Prostate gland (tissue), 2 donors: ENCODE measurements around the gene MMP15. TPM values are rescaled to one million over a fixed set of nuclear protein-coding genes. Genes with fewer than 3 reads are reported as not detected.
"Not testable (repeated sequence)": the region's sequence is repeated elsewhere in the genome, so short reads cannot be mapped to it uniquely, and the experiment has no call there.

ENCODE experiments used
- DNase-seq: peaks from one replicate; pipeline ENCODE4 v3.0.0-alpha.2; 2019; ENCODE audit warnings: low spot score
- H3K27ac ChIP-seq, 2 donors: fragments of 200-600 bp; sonication (generic); 2 replicates each; pipeline ENCODE4 v1.5.1; 2017 to 2019
- H3K27me3 ChIP-seq: fragments of 200-600 bp; sonication (generic); replicated peaks from 2 replicates; pipeline ENCODE4 v1.5.1; 2019; ENCODE audit not compliant: insufficient read depth
- H3K36me3 ChIP-seq, 2 donors: fragments of 200-600 bp; sonication (generic); 1 replicate in 1 of 2; 2 replicates in 1 of 2; pipeline versions ENCODE4 v1.5.1 to v1.8.1; 2017 to 2019
- H3K4me1 ChIP-seq: fragments of 200-600 bp; sonication (generic); replicated peaks from 2 replicates; pipeline ENCODE4 v1.5.1; 2019
- H3K4me3 ChIP-seq, 2 donors: fragments of 200-600 bp; sonication (generic); 2 replicates each; pipeline ENCODE4 v1.5.1; 2017 to 2019
- H3K9me3 ChIP-seq: fragments of 200-600 bp; sonication (generic); 2 replicates; pipeline ENCODE4 v1.5.1; 2017
- POLR2A ChIP-seq: fragments of 450-650 bp; IDR thresholded peaks from one replicate; pipeline ENCODE4 v1.6.1; 2016; ENCODE audit warnings: antibody characterized with exemption, mild to moderate bottlenecking
- POLR2AphosphoS5 ChIP-seq: sonication (generic); formaldehyde crosslinking; IDR thresholded peaks from one replicate; pipeline ENCODE4 v1.6.1; 2017; ENCODE audit warnings: antibody characterized with exemption
- WGBS: methylation state at CpG from one replicate; pipeline ENCODE4 v1.1.5; 2018; 5-methylcytosine and 5-hydroxymethylcytosine counted together
- intact Hi-C: fragments of 100-400 bp; cut with DNase I; formaldehyde crosslinking; loops from one replicate; pipeline ENCODE4 v1.14.2; 2022
- total RNA-seq, 2 donors: library from RNA; depleted of rRNA; stranded (reverse); fragments of >200 nt; gene quantifications; one replicate each; pipeline ENCODE4 v1.1.0, GENCODE V29; 2016
- TF ChIP-seq, protein P1 (sequence below), 4 experiments: fragments of 200-600 bp in 2 of 4; fragments of 450-650 bp in 2 of 4; sonication (generic) in 2 of 4; IDR thresholded peaks; 1 replicate in 3 of 4; 2 replicates in 1 of 4; pipeline ENCODE4 v1.5.1; 2016 to 2019; ENCODE audit warnings: antibody characterized with exemption in 4 of 4, mild to moderate bottlenecking in 2 of 4, moderate library complexity in 2 of 4

MMP15 gene
- total RNA-seq, 2 donors from 2014 or later: 8.0 to 232 TPM

DNA sequence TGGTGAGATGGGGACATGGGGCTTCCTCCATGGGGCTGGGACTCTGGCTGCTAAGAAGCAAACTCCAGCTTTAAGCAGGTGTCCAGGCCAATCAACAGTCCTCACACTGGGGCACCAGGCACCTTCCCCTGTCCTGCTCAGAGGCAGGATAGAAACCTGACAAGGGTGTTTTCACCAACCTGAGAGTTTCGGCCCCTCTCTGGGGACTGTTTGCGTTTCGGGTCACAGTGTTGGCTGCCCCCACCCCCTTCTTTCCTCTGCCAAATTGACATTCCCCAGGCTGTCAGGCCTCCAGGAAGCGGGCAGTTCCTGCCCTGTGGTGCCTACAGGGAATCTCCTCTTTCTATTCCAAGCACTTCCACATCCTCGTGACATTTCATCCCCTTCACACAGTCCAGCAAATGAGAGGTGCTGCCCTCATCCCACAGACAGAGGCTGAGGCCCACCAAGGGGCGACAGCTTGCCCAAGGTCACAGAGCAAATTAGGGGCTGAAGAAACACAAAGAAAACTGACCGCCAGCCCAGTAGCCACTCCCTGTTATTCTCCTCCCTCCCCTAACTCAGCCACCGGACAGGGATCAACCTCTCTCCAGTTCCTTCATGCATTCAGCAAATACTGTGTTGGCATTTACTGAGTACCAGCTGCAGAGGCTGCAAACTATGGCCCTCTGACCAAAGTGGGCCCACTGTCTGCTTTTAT, 38.0 kb downstream of the MMP15 start:
- Histone ChIP-seq H3K9me3 (no peaks in the 10 kb centered on the region), H3K27me3 (no peaks in the 10 kb centered on the region), H3K27ac (no peak overlapping the region), H3K4me1 (no peaks in the 10 kb centered on the region), H3K36me3 (no peaks in the 10 kb centered on the region), H3K4me3 (no peak overlapping the region)
- 56% methylated on average over 8 of the region's 8 CpGs for WGBS
- no peak for DNase-seq
- intact Hi-C loops: no loop called here
- TF ChIP-seq POLR2AphosphoS5: no peak
- TF ChIP-seq, protein P1, sequence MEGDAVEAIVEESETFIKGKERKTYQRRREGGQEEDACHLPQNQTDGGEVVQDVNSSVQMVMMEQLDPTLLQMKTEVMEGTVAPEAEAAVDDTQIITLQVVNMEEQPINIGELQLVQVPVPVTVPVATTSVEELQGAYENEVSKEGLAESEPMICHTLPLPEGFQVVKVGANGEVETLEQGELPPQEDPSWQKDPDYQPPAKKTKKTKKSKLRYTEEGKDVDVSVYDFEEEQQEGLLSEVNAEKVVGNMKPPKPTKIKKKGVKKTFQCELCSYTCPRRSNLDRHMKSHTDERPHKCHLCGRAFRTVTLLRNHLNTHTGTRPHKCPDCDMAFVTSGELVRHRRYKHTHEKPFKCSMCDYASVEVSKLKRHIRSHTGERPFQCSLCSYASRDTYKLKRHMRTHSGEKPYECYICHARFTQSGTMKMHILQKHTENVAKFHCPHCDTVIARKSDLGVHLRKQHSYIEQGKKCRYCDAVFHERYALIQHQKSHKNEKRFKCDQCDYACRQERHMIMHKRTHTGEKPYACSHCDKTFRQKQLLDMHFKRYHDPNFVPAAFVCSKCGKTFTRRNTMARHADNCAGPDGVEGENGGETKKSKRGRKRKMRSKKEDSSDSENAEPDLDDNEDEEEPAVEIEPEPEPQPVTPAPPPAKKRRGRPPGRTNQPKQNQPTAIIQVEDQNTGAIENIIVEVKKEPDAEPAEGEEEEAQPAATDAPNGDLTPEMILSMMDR (IDR thresholded peaks at IDR 0.05): no peak
- no peak for TF ChIP-seq POLR2A

DNA sequence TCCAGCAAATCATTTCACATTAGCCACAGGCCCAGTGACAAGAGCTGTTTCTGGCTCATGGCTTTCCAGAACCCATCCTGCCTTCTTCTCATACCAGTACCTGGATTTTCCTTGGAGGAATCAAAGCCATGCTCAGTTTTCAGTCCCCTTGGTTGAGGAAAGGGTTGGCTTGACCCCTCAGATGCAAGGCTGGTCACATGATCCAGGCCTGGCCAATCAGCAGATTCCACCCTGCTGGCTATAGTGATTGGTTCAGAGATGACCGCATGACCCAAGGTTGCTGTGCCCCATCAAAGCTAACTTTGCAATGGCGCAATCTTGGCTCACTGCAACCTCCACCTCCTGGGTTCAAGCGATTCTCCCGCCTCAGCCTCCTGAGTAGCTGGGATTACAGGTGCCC, 45.0 kb downstream of the MMP15 start:
- intact Hi-C loops: no loop called here
- WGBS: 100% methylated on average over 4 of the region's 4 CpGs

DNA sequence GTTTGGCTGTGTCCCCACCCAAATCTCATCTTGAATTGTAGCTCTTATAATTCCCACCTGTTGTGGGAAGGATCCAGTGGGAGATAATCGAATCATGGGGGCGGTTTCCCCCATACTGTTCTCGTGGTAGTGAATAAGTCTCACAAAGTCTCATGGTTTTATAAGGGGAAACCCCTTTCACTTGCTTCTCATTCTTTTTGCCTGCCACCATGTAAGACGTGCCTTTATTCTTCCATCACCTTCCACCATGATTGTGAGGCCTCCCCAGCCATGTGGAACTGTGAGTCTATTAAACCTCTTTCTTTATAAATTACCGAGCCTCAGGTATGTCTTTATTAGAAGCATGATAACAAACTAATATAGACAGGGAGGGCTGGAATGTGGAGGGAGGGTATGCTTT, 46.6 kb downstream of the MMP15 start:
- H3K4me1 ChIP-seq, H3K4me3 ChIP-seq, DNase-seq, H3K36me3 ChIP-seq, H3K9me3 ChIP-seq, H3K27me3 ChIP-seq, intact Hi-C loops, H3K27ac ChIP-seq: not testable (repeated sequence)
- 83% methylated on average over 5 of the region's 5 CpGs for WGBS

More for the DNA sequence above, 45.0 kb downstream of the MMP15 start:
- Histone ChIP-seq H3K4me1 (no peaks in the 10 kb centered on the region), H3K9me3 (no peaks in the 10 kb centered on the region), H3K27me3 (no peaks in the 10 kb centered on the region), H3K36me3 (no peaks in the 10 kb centered on the region), H3K4me3 (no peak overlapping the region), H3K27ac (no peak overlapping the region)
- no peak for TF ChIP-seq POLR2AphosphoS5
- no peak for TF ChIP-seq POLR2A
- TF ChIP-seq, protein P1 (IDR thresholded peaks at IDR 0.05): no peak
- DNase-seq: no peak

DNA sequence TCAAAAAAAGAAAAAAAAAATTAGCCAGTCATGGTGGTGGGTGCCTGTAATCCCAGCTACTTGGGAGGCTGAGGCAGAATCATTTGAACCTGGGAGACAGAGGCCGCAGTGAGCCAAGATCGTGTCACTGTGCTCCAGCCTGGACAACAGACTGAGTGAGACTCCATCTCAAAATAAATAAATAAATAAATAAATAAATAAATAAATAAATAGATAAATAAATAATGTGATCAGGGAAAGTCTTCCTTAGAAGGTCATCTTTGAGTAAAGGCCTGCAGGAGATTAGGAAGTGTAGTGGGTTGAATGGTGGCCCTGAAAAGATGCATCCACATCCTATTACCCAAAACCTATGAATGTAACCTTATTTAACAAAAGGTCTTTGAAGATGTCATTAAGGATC, 47.5 kb downstream of the MMP15 start:
- H3K4me3 ChIP-seq: not testable (repeated sequence)

DNA sequence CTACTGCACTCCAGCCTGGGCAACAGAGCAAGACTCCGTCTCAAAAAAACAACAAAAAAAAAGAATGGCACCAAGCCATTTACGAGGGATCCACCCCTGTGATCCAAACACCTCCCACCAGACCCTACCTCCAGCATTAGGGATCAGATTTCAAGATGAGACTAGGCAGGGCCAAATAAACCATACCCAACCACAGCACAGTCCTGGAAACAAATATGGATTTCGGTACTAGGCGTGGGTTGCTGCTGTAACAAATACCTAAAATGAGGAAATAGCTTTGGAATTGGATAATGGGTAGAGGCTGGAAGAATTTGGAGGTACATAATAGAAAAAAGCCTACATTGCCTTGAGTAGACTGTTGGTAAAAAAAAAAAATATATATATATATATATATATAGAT, 49.1 kb downstream of the MMP15 start:
- no peaks in the 10 kb centered on the region for H3K4me1 ChIP-seq
- 68% methylated on average over 4 of the region's 4 CpGs for WGBS
- no peak overlapping the region for H3K27ac ChIP-seq
- H3K4me3 ChIP-seq: no peak overlapping the region
- no peaks in the 10 kb centered on the region for H3K9me3 ChIP-seq
- no peaks in the 10 kb centered on the region for H3K36me3 ChIP-seq
- H3K27me3 ChIP-seq: no peaks in the 10 kb centered on the region
- TF ChIP-seq, protein P1 (IDR thresholded peaks at IDR 0.05): no peak
- no peak for TF ChIP-seq POLR2AphosphoS5
- TF ChIP-seq POLR2A: no peak
- intact Hi-C loops: no loop called here
- DNase-seq: no peak

More for the DNA sequence above, 47.5 kb downstream of the MMP15 start:
- H3K27ac ChIP-seq, H3K36me3 ChIP-seq, DNase-seq, H3K27me3 ChIP-seq, H3K4me1 ChIP-seq, intact Hi-C loops, H3K9me3 ChIP-seq: not testable (repeated sequence)
- 100% methylated on average over 2 of the region's 2 CpGs for WGBS

DNA sequence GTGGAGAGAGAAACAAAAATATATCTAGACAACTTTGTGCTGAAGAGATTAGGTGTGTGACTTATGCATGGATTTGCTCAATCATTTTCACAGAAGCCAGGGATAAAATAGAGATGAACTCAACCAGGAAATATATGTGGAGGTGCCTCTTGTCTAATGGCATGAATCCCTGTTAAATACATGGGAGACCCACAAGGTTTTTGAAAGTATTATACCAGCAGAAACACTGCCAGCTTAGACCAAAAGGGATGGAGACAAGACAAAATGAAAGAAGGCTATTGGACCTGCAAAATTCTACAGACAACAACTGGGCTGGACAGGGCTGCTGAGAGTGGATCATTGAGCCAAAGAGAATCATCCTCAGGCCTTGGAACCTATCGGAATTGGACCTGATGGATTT, 51.0 kb downstream of the MMP15 start:
- Histone ChIP-seq H3K27ac (no peak overlapping the region), H3K4me3 (no peak overlapping the region), H3K9me3 (no peaks in the 10 kb centered on the region), H3K4me1 (no peaks in the 10 kb centered on the region), H3K36me3 (no peaks in the 10 kb centered on the region), H3K27me3 (no peaks in the 10 kb centered on the region)
- intact Hi-C loops: no loop called here
- DNase-seq: no peak
- 89% methylated on average over 1 of the region's 1 CpG for WGBS
- TF ChIP-seq POLR2A (no peak), POLR2AphosphoS5 (no peak)
- TF ChIP-seq, protein P1 (IDR thresholded peaks at IDR 0.05): no peak
